Neuronal stem cell (in vitro differentiated cells): ENCODE results near the gene TNS1.
A peak's percentile ranks its signal among the peaks of the same experiment; 100 is the strongest.

Experiments
- DNase-seq: peaks from one replicate; pipeline ENCODE4 v3.0.0-alpha.2; 2013; ENCODE audit warnings: low spot score
- H2AFZ ChIP-seq: one replicate; pipeline ENCODE4 v1.6.1; 2013; ENCODE audit warnings: mild to moderate bottlenecking, low read length, inconsistent platforms
- H2AK5ac ChIP-seq: 2 replicates; pipeline ENCODE4 v1.6.1; 2013; ENCODE audit warnings: low read depth, mild to moderate bottlenecking, inconsistent platforms, low read length, moderate library complexity, mixed read lengths
- H2BK120ac ChIP-seq: 2 replicates; pipeline ENCODE4 v1.6.1; 2013; ENCODE audit warnings: low read depth, mild to moderate bottlenecking, inconsistent platforms, low read length, moderate library complexity, mixed read lengths
- H2BK12ac ChIP-seq: one replicate; pipeline ENCODE4 v1.6.1; 2013; ENCODE audit warnings: low read length, inconsistent platforms
- H2BK15ac ChIP-seq: 2 replicates; pipeline ENCODE4 v1.6.1; 2013; ENCODE audit warnings: mild to moderate bottlenecking, low read length, inconsistent platforms, mixed read lengths
- H2BK5ac ChIP-seq: one replicate; pipeline ENCODE4 v1.6.1; 2013; ENCODE audit warnings: inconsistent platforms, mild to moderate bottlenecking, low read length, moderate library complexity
- H3K14ac ChIP-seq: one replicate; pipeline ENCODE4 v1.6.1; 2013; ENCODE audit warnings: low read length, inconsistent platforms
- H3K18ac ChIP-seq: 2 replicates; pipeline ENCODE4 v1.6.1; 2013; ENCODE audit warnings: low read length, inconsistent platforms
- H3K23ac ChIP-seq: 2 replicates; pipeline ENCODE4 v1.6.1; 2013; ENCODE audit warnings: low read depth, mild to moderate bottlenecking, mixed read lengths, low read length, inconsistent platforms; ENCODE audit not compliant: poor library complexity
- H3K27ac ChIP-seq: replicated peaks from 3 replicates; pipeline ENCODE4 v1.5.1; 2013; ENCODE audit warnings: low read length, inconsistent platforms
- H3K27me3 ChIP-seq, 3 experiments: 2 replicates each; pipeline ENCODE4 v1.6.1; 2013; ENCODE audit warnings: low read length in 3 of 3, mild to moderate bottlenecking in 2 of 3, inconsistent platforms in 1 of 3, low read depth in 1 of 3, mixed read lengths in 1 of 3, moderate library complexity in 1 of 3; ENCODE audit not compliant: control insufficient read depth in 3 of 3, insufficient read depth in 3 of 3
- H3K36me3 ChIP-seq, 2 donors: replicated peaks in 1 of 2; 2 replicates each; pipeline ENCODE4 v1.6.1; 2013; ENCODE audit warnings: low read length in 2 of 2; ENCODE audit not compliant: control insufficient read depth in 2 of 2, insufficient read depth in 2 of 2
- H3K4ac ChIP-seq: 2 replicates; pipeline ENCODE4 v1.6.1; 2013; ENCODE audit warnings: inconsistent platforms, mild to moderate bottlenecking, low read length, moderate library complexity
- H3K4me1 ChIP-seq, 2 donors: 1 replicate in 1 of 2; 2 replicates in 1 of 2; pipeline ENCODE4 v1.6.1; 2013; ENCODE audit warnings: low read length in 2 of 2, low read depth in 1 of 2; ENCODE audit not compliant: control insufficient read depth in 2 of 2, insufficient read depth in 1 of 2
- H3K4me2 ChIP-seq: one replicate; pipeline ENCODE4 v1.6.1; 2013; ENCODE audit warnings: mild to moderate bottlenecking, low read length, inconsistent platforms; ENCODE audit not compliant: insufficient read depth, poor library complexity, severe bottlenecking
- H3K4me3 ChIP-seq, 2 donors: 2 replicates each; pipeline ENCODE4 v1.5.1; 2013; ENCODE audit warnings: low read length in 2 of 2, mild to moderate bottlenecking in 2 of 2, inconsistent platforms in 1 of 2, moderate library complexity in 1 of 2
- H3K79me1 ChIP-seq: one replicate; pipeline ENCODE4 v1.6.1; 2013; ENCODE audit warnings: low read depth, mild to moderate bottlenecking, inconsistent platforms, low read length, moderate library complexity
- H3K9ac ChIP-seq: one replicate; pipeline ENCODE4 v1.6.1; 2013; ENCODE audit warnings: mild to moderate bottlenecking, low read depth, low read length, inconsistent platforms; ENCODE audit not compliant: poor library complexity
- H3K9me3 ChIP-seq, 2 donors: replicated peaks in 1 of 2; 2 replicates each; pipeline versions ENCODE3 to v1.6.1; 2013; ENCODE audit warnings: low read length in 2 of 2, mild to moderate bottlenecking in 2 of 2, inconsistent platforms in 1 of 2, low read depth in 1 of 2, mixed read lengths in 1 of 2, moderate library complexity in 1 of 2; ENCODE audit not compliant: control insufficient read depth in 2 of 2, insufficient read depth in 1 of 2
- H4K8ac ChIP-seq: one replicate; pipeline ENCODE4 v1.6.1; 2013; ENCODE audit warnings: low read depth, mild to moderate bottlenecking, inconsistent platforms, low read length, moderate library complexity
- H4K91ac ChIP-seq: one replicate; pipeline ENCODE4 v1.6.1; 2013; ENCODE audit warnings: low read length, low read depth, mild to moderate bottlenecking, inconsistent platforms; ENCODE audit not compliant: poor library complexity
- WGBS, 2 donors: extraction: QIAGEN DNeasy Blood & Tissue Kit; methylation state at CpG; one replicate each; pipeline ENCODE4 v1.1.7; 2013; ENCODE audit warnings: missing lambda C conversion rate in 2 of 2, mixed read lengths in 1 of 2; ENCODE audit not compliant: insufficient read length in 2 of 2, insufficient replicate concordance in 1 of 2; ENCODE audit errors: extremely low coverage in 2 of 2; 5-methylcytosine and 5-hydroxymethylcytosine counted together

TNS1 gene

DNA sequence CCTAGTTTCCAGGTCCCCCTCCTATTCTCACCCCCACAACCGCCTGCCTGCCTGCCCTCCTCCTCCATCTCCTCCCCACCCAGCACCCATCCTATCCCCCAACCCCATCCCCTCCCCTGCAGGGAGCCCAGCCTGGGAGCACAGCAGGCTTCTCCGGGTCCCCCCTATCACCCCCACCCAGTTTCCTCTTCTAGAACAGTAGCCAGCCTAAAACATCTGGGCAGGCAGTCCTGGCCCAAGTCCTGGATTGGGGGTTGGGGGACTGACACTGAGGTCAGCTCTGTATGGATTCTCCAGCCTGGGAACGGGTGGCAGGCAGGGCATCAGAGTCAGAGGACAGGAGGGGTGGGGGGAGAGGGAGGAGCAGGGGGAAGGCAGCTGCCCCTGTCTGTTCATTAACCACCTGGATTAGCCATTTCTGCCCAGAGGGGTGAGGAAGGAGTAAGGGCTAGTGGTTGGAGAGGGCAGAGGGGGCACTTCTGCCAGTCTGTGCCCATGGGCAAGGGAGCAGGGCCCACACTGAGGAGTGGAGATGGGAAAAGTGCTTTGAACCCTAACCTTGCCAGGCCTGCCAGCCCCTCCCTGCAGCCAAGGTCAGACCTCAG lies 60.0 kb downstream of the TNS1 start:
- no peak overlapping the region for H3K9ac ChIP-seq
- H3K36me3 ChIP-seq: no peaks in the 10 kb centered on the region
- no peak overlapping the region for H4K91ac ChIP-seq
- H2AK5ac ChIP-seq: peak overlapping the region; percentile 7
- no peak overlapping the region for H3K14ac ChIP-seq
- no peaks in the 10 kb centered on the region for H3K79me1 ChIP-seq
- no peak overlapping the region for H3K23ac ChIP-seq
- no peak overlapping the region for H4K8ac ChIP-seq
- no peak overlapping the region for H2AFZ ChIP-seq
- WGBS, 2 donors: no CpG with 5 or more reads among the region's 3 CpGs
- H3K9me3 ChIP-seq: no peaks in the 10 kb centered on the region
- H2BK5ac ChIP-seq: no peak overlapping the region
- H2BK12ac ChIP-seq: no peak overlapping the region
- peaks cover 0 to 5% (median 0%) of the 10 kb centered on the region in 3 experiments for H3K27me3 ChIP-seq
- H3K18ac ChIP-seq: peak overlapping the region; percentile 17
- no peak for DNase-seq
- peak overlapping the region; percentile 13 for H2BK15ac ChIP-seq
- peaks cover 11 to 14% of the 10 kb centered on the region in 2 donors for H3K4me1 ChIP-seq
- no peak overlapping the region for H3K4me2 ChIP-seq
- no peak overlapping the region for H3K4me3 ChIP-seq
- H2BK120ac ChIP-seq: no peak overlapping the region
- no peak overlapping the region for H3K4ac ChIP-seq
- H3K27ac ChIP-seq: no peak overlapping the region

- no peak overlapping the region for H4K91ac ChIP-seq
- WGBS, 2 donors: no CpG with 5 or more reads among the region's 8 CpGs
- no peak overlapping the region for H2AK5ac ChIP-seq
- no peak overlapping the region for H2AFZ ChIP-seq
- H3K4me1 ChIP-seq: peaks cover 9 to 11% of the 10 kb centered on the region in 2 donors
- no peak overlapping the region for H3K27ac ChIP-seq
- no peak for DNase-seq
- no peaks in the 10 kb centered on the region for H3K79me1 ChIP-seq
- no peak overlapping the region for H2BK12ac ChIP-seq
- H3K4me3 ChIP-seq: no peak overlapping the region
- no peaks in the 10 kb centered on the region for H3K9me3 ChIP-seq
- H3K27me3 ChIP-seq: peaks cover 0 to 5% (median 0%) of the 10 kb centered on the region in 3 experiments
- H4K8ac ChIP-seq: no peak overlapping the region
- H3K4me2 ChIP-seq: no peak overlapping the region
- H3K4ac ChIP-seq: no peak overlapping the region
- H2BK5ac ChIP-seq: no peak overlapping the region
- H3K18ac ChIP-seq: no peak overlapping the region
- H3K9ac ChIP-seq: no peak overlapping the region
- H2BK15ac ChIP-seq: no peak overlapping the region
- peak overlapping the region; percentile 38 for H3K23ac ChIP-seq
- H2BK120ac ChIP-seq: no peak overlapping the region
- H3K14ac ChIP-seq: no peak overlapping the region
- no peaks in the 10 kb centered on the region for H3K36me3 ChIP-seq
Observed at GRCh38 chr2:217941886-217942728, 60.7 kb downstream of the TNS1 start.

- Histone ChIP-seq H3K27ac (no peak overlapping the region), H3K4ac (no peak overlapping the region), H3K36me3 (no peaks in the 10 kb centered on the region), H3K18ac (no peak overlapping the region), H2BK12ac (peak overlapping the region; percentile 10), H3K9ac (no peak overlapping the region), H3K4me2 (no peak overlapping the region), H4K8ac (no peak overlapping the region), H4K91ac (peak overlapping the region; percentile 56), H3K23ac (no peak overlapping the region), H3K4me1 (peaks cover 9 to 11% of the 10 kb centered on the region in 2 donors), H2BK120ac (no peak overlapping the region), H2AFZ (no peak overlapping the region), H2BK5ac (no peak overlapping the region), H3K9me3 (no peaks in the 10 kb centered on the region), H3K79me1 (no peaks in the 10 kb centered on the region), H2BK15ac (no peak overlapping the region), H2AK5ac (peak overlapping the region; percentile 67), H3K14ac (peak overlapping the region; percentile 15), H3K27me3 (peaks cover 0 to 5% (median 0%) of the 10 kb centered on the region in 3 experiments), H3K4me3 (no peak overlapping the region)
- WGBS, 2 donors: no CpG with 5 or more reads among the region's 11 CpGs
- DNase-seq: no peak
Observed at GRCh38 chr2:217941339-217941738, 61.5 kb downstream of the TNS1 start.
